Measurements from ENCODE around the gene SPACA9. TPM values are rescaled to one million over a fixed set of nuclear protein-coding genes. Genes with fewer than 3 reads are reported as not detected.

The SPACA9 gene
- 1.3 and 1.4 TPM in 2 replicates for total RNA-seq

GRCh38 chr9:132878695-132879456, at the start of gene SPACA9:
Gene SPACA9, plus strand, starts transcription at chr9:132878898. Its CDS starts 5,050 bp downstream, at chr9:132883948.

GRCh38 chr9:132877824-132878694, 639 bp upstream of the SPACA9 start, which contains the start of gene AK8:
Gene AK8, minus strand, starts transcription at chr9:132878284. Its CDS starts 29 bp downstream, at chr9:132878255.

Other genes with a start within 250 kb of the SPACA9 start
- gene DDX31, start 208.9 kb upstream of the SPACA9 start, total RNA-seq = 11.7 and 13.2 TPM in 2 replicates
- 14.3 and 15.0 TPM in 2 replicates for gene GTF3C4, start 208.4 kb upstream of the SPACA9 start, total RNA-seq
- 0.09 TPM in 2 replicates for gene AK8, start 614 bp upstream of the SPACA9 start, total RNA-seq
- 19.8 and 29.7 TPM in 2 replicates for gene TSC1, start 65.7 kb downstream of the SPACA9 start, total RNA-seq
- gene GFI1B, start 99.8 kb downstream of the SPACA9 start, total RNA-seq = not detected in 2 replicates
- gene GTF3C5, start 152.1 kb downstream of the SPACA9 start, total RNA-seq = 42.4 and 50.9 TPM in 2 replicates
- 0.18 and 0.28 TPM in 2 replicates for gene CEL, start 183.1 kb downstream of the SPACA9 start, total RNA-seq
- gene RALGDS, start 242.3 kb downstream of the SPACA9 start, total RNA-seq = 30.6 and 30.9 TPM in 2 replicates

All from endothelial cell of coronary artery (primary cell).